OCI-LY7 (cell line): Measurements from ENCODE around the gene HJV. TPM values are rescaled to one million over a fixed set of nuclear protein-coding genes. Genes with fewer than 3 reads are reported as not detected.

Source experiments
- BruUV-seq: library from RNA; stranded (reverse); fragments of 400-500 nt; replicated peaks from 2 replicates; lab custom pipeline; 2021; lab: Mats Ljungman, UMichigan
- CTCF ChIA-PET: fragments of 300-600 bp; sonication (Branson Sonifier 250); formaldehyde crosslinking; loops from one replicate; lab custom pipeline; 2022; ENCODE audit warnings: antibody characterized with exemption; ENCODE audit not compliant: unreplicated experiment; lab: Charles Lee
- POLR2A ChIA-PET: fragments of 300-600 bp; sonication (Branson Sonifier 250); formaldehyde crosslinking; loops from one replicate; lab custom pipeline; 2022; ENCODE audit warnings: antibody characterized with exemption; lab: Charles Lee
- DNase-seq: peaks from one replicate; pipeline ENCODE4 v3.0.0-alpha.2; 2015; ENCODE audit warnings: low spot score
- H2AFZ ChIP-seq: fragments of 200-600 bp; sonication (generic), shearing (Covaris generic); 2 replicates; pipeline ENCODE4 v1.6.1; 2014; ENCODE audit warnings: mild to moderate bottlenecking, antibody characterized with exemption, low read length, moderate library complexity
- H3K27ac ChIP-seq: fragments of 200-600 bp; sonication (generic); 2 replicates; pipeline ENCODE4 v1.5.1; 2014; ENCODE audit warnings: mixed run types, low read depth, mild to moderate bottlenecking, moderate library complexity, low read length, inconsistent platforms; ENCODE audit not compliant: poor library complexity, severe bottlenecking
- H3K36me3 ChIP-seq: fragments of 200-600 bp; sonication (generic); 2 replicates; pipeline ENCODE4 v1.6.1; 2014; ENCODE audit warnings: mild to moderate bottlenecking, antibody characterized with exemption, low read length, moderate library complexity, mixed read lengths; ENCODE audit not compliant: insufficient read depth
- H3K4me1 ChIP-seq: fragments of 200-600 bp; sonication (generic); 2 replicates; pipeline ENCODE4 v1.5.1; 2014; ENCODE audit warnings: mild to moderate bottlenecking, low read length; ENCODE audit not compliant: insufficient read depth, poor library complexity, severe bottlenecking
- H3K4me2 ChIP-seq: fragments of 200-600 bp; sonication (generic); 2 replicates; pipeline ENCODE4 v1.6.1; 2014; ENCODE audit warnings: mild to moderate bottlenecking, low read length
- H3K4me3 ChIP-seq: fragments of 200-600 bp; sonication (generic); 2 replicates; pipeline ENCODE4 v1.5.1; 2014; ENCODE audit warnings: mild to moderate bottlenecking, low read depth, low read length; ENCODE audit not compliant: poor library complexity, severe bottlenecking
- H3K79me2 ChIP-seq: fragments of 200-600 bp; sonication (generic); 2 replicates; pipeline ENCODE4 v1.6.1; 2016; ENCODE audit warnings: low read depth, mild to moderate bottlenecking, low read length, moderate library complexity, mixed read lengths; ENCODE audit not compliant: insufficient read depth
- H3K9me2 ChIP-seq: fragments of 200-600 bp; sonication (generic); 2 replicates; pipeline ENCODE4 v1.6.1; 2016; ENCODE audit warnings: mild to moderate bottlenecking, low read length, mixed read lengths; ENCODE audit not compliant: insufficient read depth
- H3K9me3 ChIP-seq: fragments of 200-600 bp; sonication (generic); 2 replicates; pipeline ENCODE4 v1.6.1; 2014; ENCODE audit warnings: mild to moderate bottlenecking, mixed run types, low read length, mixed read lengths
- H4K20me1 ChIP-seq: fragments of 200-600 bp; sonication (generic); 2 replicates; pipeline ENCODE4 v1.6.1; 2014; ENCODE audit warnings: mild to moderate bottlenecking, antibody characterized with exemption, low read length, moderate library complexity, mixed read lengths; ENCODE audit not compliant: insufficient read depth
- EZH2phosphoT487 ChIP-seq: fragments of 200-600 bp; sonication (generic); IDR thresholded peaks from 2 replicates; pipeline ENCODE4 v1.6.1; 2018; ENCODE audit warnings: low read depth, borderline replicate concordance, mild to moderate bottlenecking, mixed run types, antibody characterized with exemption, low read length, moderate library complexity, mixed read lengths
- intact Hi-C: fragments of 100-400 bp; cut with micrococcal nuclease; formaldehyde crosslinking; loops from one replicate; pipeline ENCODE4 v1.10.0; 2022; ENCODE audit not compliant: unreplicated experiment
- total RNA-seq, 2 experiments: library from RNA; depleted of rRNA in 1 of 2; stranded (reverse); fragments of >200 nt in 1 of 2; shearing (Covaris generic) in 1 of 2; gene quantifications; 2 replicates each; pipeline ENCODE4 v1.2.3, GENCODE V29; 2014 to 2022
- TF ChIP-seq, protein P1 (sequence below): fragments of 200-600 bp; sonication (generic); conservative IDR thresholded peaks from 2 replicates; pipeline ENCODE4 v1.5.1; 2014; ENCODE audit warnings: mild to moderate bottlenecking, antibody characterized with exemption, low read length, moderate library complexity, mixed read lengths

The HJV gene
- total RNA-seq, 2 experiments from 2014 or later: not detected

DNA sequence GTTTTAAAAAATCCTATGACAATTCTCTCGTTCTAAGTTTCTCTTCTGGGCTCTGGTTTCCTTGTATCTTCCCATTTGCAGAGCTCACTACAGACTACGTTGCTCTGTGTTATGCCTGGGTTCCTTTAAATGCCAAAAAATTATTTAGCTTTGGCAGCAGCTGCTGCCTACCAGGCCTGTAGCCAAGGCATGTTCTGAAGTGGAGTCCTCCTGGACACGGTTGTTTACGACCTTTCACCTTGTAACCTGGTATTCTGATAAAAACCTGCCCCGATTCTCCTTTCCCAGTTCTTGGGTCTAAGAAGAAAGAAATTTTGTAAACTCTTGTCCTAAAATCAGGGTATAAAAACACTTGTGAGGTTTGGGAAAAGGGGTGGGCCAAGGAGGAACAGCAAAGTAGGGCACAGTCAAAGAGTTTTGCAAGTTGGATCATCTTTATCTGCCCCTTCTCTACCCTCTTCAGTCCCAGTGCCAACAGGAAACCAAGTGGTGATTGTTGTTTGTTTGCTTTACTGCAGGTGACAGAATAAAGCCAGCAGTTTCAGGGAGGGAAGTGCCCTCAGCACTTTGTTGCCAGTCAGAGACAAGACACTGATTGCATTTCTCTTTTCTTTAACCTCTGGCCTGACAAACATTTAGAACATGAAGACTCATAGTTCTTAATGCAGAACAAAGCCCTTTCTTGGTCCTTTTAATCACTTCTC lies 22.1 kb downstream of the HJV start:
- ChIA-PET POLR2A (interaction anchor here (0.5 to 0.6 kb wide), 2 partner anchors 29 to 72 kb away, joined by 3 to 5 read pairs; no protein-coding TSS in a partner anchor), CTCF (no interaction called here)
- H3K4me1 ChIP-seq: peaks cover 39% of the 10 kb centered on the region
- no peaks in the 10 kb centered on the region for H3K9me3 ChIP-seq
- peaks cover 15% of the 10 kb centered on the region for H3K36me3 ChIP-seq
- H3K27ac ChIP-seq: peak overlapping the region; percentile 41
- no peaks in the 10 kb centered on the region for H3K9me2 ChIP-seq
- intact Hi-C loops: loop anchor here (5.0 kb wide), 1 partner anchor 72 kb away; the partner anchor contains the start of gene RBM8A
- H3K79me2 ChIP-seq: peaks cover 31% of the 10 kb centered on the region; the same call in 1 of the 2 replicates
- H4K20me1 ChIP-seq: no peaks in the 10 kb centered on the region
- peak overlapping the region; percentile 79; the same call in 1 of the 2 replicates for H2AFZ ChIP-seq
- TF ChIP-seq, protein P1, sequence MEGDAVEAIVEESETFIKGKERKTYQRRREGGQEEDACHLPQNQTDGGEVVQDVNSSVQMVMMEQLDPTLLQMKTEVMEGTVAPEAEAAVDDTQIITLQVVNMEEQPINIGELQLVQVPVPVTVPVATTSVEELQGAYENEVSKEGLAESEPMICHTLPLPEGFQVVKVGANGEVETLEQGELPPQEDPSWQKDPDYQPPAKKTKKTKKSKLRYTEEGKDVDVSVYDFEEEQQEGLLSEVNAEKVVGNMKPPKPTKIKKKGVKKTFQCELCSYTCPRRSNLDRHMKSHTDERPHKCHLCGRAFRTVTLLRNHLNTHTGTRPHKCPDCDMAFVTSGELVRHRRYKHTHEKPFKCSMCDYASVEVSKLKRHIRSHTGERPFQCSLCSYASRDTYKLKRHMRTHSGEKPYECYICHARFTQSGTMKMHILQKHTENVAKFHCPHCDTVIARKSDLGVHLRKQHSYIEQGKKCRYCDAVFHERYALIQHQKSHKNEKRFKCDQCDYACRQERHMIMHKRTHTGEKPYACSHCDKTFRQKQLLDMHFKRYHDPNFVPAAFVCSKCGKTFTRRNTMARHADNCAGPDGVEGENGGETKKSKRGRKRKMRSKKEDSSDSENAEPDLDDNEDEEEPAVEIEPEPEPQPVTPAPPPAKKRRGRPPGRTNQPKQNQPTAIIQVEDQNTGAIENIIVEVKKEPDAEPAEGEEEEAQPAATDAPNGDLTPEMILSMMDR: no peak
- no peak for TF ChIP-seq EZH2phosphoT487
- peak; percentile 46 for DNase-seq
- H3K4me3 ChIP-seq: no peak overlapping the region
- no TSS peak for BruUV-seq
- peak overlapping the region; percentile 28; the same call in 1 of the 2 replicates for H3K4me2 ChIP-seq

DNA sequence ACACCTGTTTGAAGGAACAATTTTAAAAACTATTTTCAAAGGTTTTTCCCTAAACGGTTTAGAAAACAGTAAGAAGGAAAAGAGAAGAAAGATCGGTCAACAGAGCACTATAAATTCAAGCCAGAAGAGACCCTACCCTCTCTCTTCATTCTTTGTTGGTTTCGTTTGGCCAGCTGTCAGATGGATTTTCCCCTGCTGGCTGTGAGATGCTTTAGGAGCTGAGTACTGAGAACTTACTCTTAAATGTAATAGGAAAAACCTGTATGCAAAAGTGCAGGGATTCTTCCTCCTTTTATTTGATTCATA lies 23.9 kb downstream of the HJV start:
- POLR2A ChIA-PET: interaction anchor here (0.5 to 8.3 kb wide), 8 partner anchors 9 to 139 kb away, joined by 3 to 67 read pairs (median 4); partner anchors contain the start of genes ANKRD34A, LIX1L, PIAS3 and POLR3GL
- H3K79me2 ChIP-seq: peaks cover 32% of the 10 kb centered on the region; the same call in 1 of the 2 replicates
- no peaks in the 10 kb centered on the region for H3K9me3 ChIP-seq
- intact Hi-C loops: loop anchor here (2.0 to 5.0 kb wide), 2 partner anchors 39 to 70 kb away; partner anchors contain the start of gene RBM8A
- H3K9me2 ChIP-seq: no peaks in the 10 kb centered on the region
- CTCF ChIA-PET: interaction anchor here (1.0 to 2.6 kb wide), 2 partner anchors 19 to 33 kb away, joined by 3 to 10 read pairs; partner anchors contain the start of genes ANKRD34A and POLR3GL
- H4K20me1 ChIP-seq: no peaks in the 10 kb centered on the region
- H3K4me2 ChIP-seq: peak overlapping the region; percentile 97
- H3K4me1 ChIP-seq: peaks cover 50% of the 10 kb centered on the region
- TF ChIP-seq EZH2phosphoT487: no peak
- TF ChIP-seq, protein P1: 0 out of 2 replicates have a peak, but pooled peaks have one; percentile 22
- BruUV-seq: no TSS peak
- H2AFZ ChIP-seq: peak overlapping the region; percentile 67; the same call in 1 of the 2 replicates
- H3K36me3 ChIP-seq: peaks cover 33% of the 10 kb centered on the region
- peak overlapping the region; percentile 81 for H3K27ac ChIP-seq
- peak overlapping the region; percentile 81 for H3K4me3 ChIP-seq
- DNase-seq: no peak
